MCF 10A (cell line): ENCODE data around the gene C2orf49. TPM values are rescaled to one million over a fixed set of nuclear protein-coding genes. Genes with fewer than 3 reads are reported as not detected.

Experiments used
- BruUV-seq: library from RNA; stranded (reverse); fragments of 400-500 nt; replicated peaks from 2 replicates; lab custom pipeline; 2021; lab: Mats Ljungman, UMichigan
- CTCF ChIA-PET: fragments of 300-600 bp; sonication (Branson Sonifier 250); formaldehyde crosslinking; extraction: SDS; loops from one replicate; lab custom pipeline; 2021; ENCODE audit warnings: antibody characterized with exemption, inconsistent platforms; lab: Yijun Ruan, JAX
- POLR2A ChIA-PET: fragments of 300-600, 350-650 bp; sonication (Branson Sonifier 250); formaldehyde crosslinking; extraction: SDS; loops from one replicate; lab custom pipeline; 2020; ENCODE audit warnings: antibody characterized with exemption, inconsistent platforms; lab: Yijun Ruan, JAX
- DNase-seq: peaks from one replicate; pipeline ENCODE4 v3.0.0-alpha.2; 2018; ENCODE audit not compliant: unreplicated experiment
- H3K27ac Mint-ChIP-seq: one replicate; pipeline ENCODE4 v1.8.0; 2022; ENCODE audit warnings: mild to moderate bottlenecking, low read depth, mixed read lengths; ENCODE audit not compliant: unreplicated experiment
- H3K27me3 Mint-ChIP-seq: one replicate; pipeline ENCODE4 v1.8.0; 2022; ENCODE audit warnings: mixed read lengths; ENCODE audit not compliant: insufficient read depth, unreplicated experiment
- H3K36me3 Mint-ChIP-seq: one replicate; pipeline ENCODE4 v1.8.0; 2022; ENCODE audit warnings: mild to moderate bottlenecking, moderate library complexity, mixed read lengths; ENCODE audit not compliant: insufficient read depth, unreplicated experiment
- H3K4me1 Mint-ChIP-seq: one replicate; pipeline ENCODE4 v1.8.0; 2022; ENCODE audit warnings: mixed read lengths; ENCODE audit not compliant: insufficient read depth, unreplicated experiment
- H3K4me3 Mint-ChIP-seq: one replicate; pipeline ENCODE4 v1.8.0; 2022; ENCODE audit warnings: mild to moderate bottlenecking, moderate library complexity, mixed read lengths; ENCODE audit not compliant: unreplicated experiment
- H3K9me3 Mint-ChIP-seq: one replicate; pipeline ENCODE4 v1.8.0; 2022; ENCODE audit warnings: mixed read lengths; ENCODE audit not compliant: unreplicated experiment
- CTCF ChIP-seq: fragments of 200-600 bp; IDR thresholded peaks from one replicate; pipeline ENCODE4 v1.8.0; 2022; ENCODE audit warnings: antibody characterized with exemption, mild to moderate bottlenecking; ENCODE audit not compliant: unreplicated experiment
- intact Hi-C: fragments of 100-400 bp; cut with micrococcal nuclease; formaldehyde crosslinking; loops from 2 replicates; pipeline ENCODE4 v1.14.1; 2022
- total RNA-seq: library from RNA; stranded (reverse); gene quantifications from 2 replicates; pipeline ENCODE4 v1.2.3, GENCODE V29; 2022

C2orf49 gene
- total RNA-seq, 1 experiment from 2014 or later = 24.2 TPM

GRCh38 chr2:105344704-105345345 lies 7.5 kb downstream of the C2orf49 start:
- DNase-seq = peak; percentile 58

GRCh38 chr2:105357122-105357521 lies 19.8 kb downstream of the C2orf49 start:
- TSS peak; percentile 7 for BruUV-seq
- DNase-seq = no peak
- H3K4me1 Mint-ChIP-seq = peaks cover 5% of the 10 kb centered on the region
- TF ChIP-seq CTCF = no peak
- ChIA-PET CTCF (interaction anchor here (0.9 to 2.9 kb wide), 4 partner anchors 12 to 156 kb away, joined by 3 to 19 read pairs (median 4); no protein-coding TSS in a partner anchor), POLR2A (interaction anchor here (0.7 to 1.1 kb wide), 4 partner anchors 19 to 47 kb away, joined by 3 to 5 read pairs (median 4); no protein-coding TSS in a partner anchor)
- H3K36me3 Mint-ChIP-seq = peaks cover 76% of the 10 kb centered on the region
- H3K27ac Mint-ChIP-seq = no peak overlapping the region
- no peaks in the 10 kb centered on the region for H3K9me3 Mint-ChIP-seq
- intact Hi-C loops = loop anchor here (5.0 kb wide), 1 partner anchor 40 kb away; the partner anchor contains the start of gene FHL2
- no peak overlapping the region for H3K4me3 Mint-ChIP-seq
- H3K27me3 Mint-ChIP-seq = no peaks in the 10 kb centered on the region

More at GRCh38 chr2:105344704-105345345, 7.5 kb downstream of the C2orf49 start:
- peaks cover 6% of the 10 kb centered on the region for H3K4me1 Mint-ChIP-seq
- peak; percentile 44 for TF ChIP-seq CTCF
- no TSS peak for BruUV-seq
- POLR2A ChIA-PET = interaction anchor here (0.6 to 1.1 kb wide), 4 partner anchors 16 to 465 kb away, joined by 3 to 4 read pairs (median 3); no protein-coding TSS in a partner anchor
- H3K36me3 Mint-ChIP-seq = peaks cover 87% of the 10 kb centered on the region
- intact Hi-C loops = loop anchor here (1.0 kb wide), 1 partner anchor 176 kb away; no protein-coding TSS in a partner anchor
- no peak overlapping the region for H3K27ac Mint-ChIP-seq
- H3K27me3 Mint-ChIP-seq = no peaks in the 10 kb centered on the region
- no peak overlapping the region for H3K4me3 Mint-ChIP-seq
- CTCF ChIA-PET = interaction anchor here (0.6 to 7.0 kb wide), 25 partner anchors 11 to 279 kb away, joined by 3 to 81 read pairs (median 4); no protein-coding TSS in a partner anchor
- no peaks in the 10 kb centered on the region for H3K9me3 Mint-ChIP-seq

- peaks cover 5% of the 10 kb centered on the region for H3K4me1 Mint-ChIP-seq
- peaks cover 81% of the 10 kb centered on the region for H3K36me3 Mint-ChIP-seq
- no peak overlapping the region for H3K27ac Mint-ChIP-seq
- no peak overlapping the region for H3K4me3 Mint-ChIP-seq
- no peaks in the 10 kb centered on the region for H3K27me3 Mint-ChIP-seq
- TF ChIP-seq CTCF = no peak
- BruUV-seq = no TSS peak
- no peak for DNase-seq
- ChIA-PET CTCF (interaction anchor here (0.8 kb wide), 1 partner anchor 14 kb away, joined by 5 read pairs; no protein-coding TSS in a partner anchor), POLR2A (interaction anchor here (0.7 to 0.8 kb wide), 2 partner anchors 21 to 167 kb away, joined by 3 to 4 read pairs; partner anchors contain the start of gene C2orf49)
- intact Hi-C loops = loop anchor here (5.0 kb wide), 1 partner anchor 39 kb away; the partner anchor contains the start of gene FHL2
- no peaks in the 10 kb centered on the region for H3K9me3 Mint-ChIP-seq
These were observed 21.3 kb downstream of the C2orf49 start for GRCh38 chr2:105358593-105358992.
